ENCODE data around the gene SOX18. TPM values are rescaled to one million over a fixed set of nuclear protein-coding genes. Genes with fewer than 3 reads are reported as not detected.

SOX18 gene
- total RNA-seq, 1 donor: under 0.01 TPM

DNA sequence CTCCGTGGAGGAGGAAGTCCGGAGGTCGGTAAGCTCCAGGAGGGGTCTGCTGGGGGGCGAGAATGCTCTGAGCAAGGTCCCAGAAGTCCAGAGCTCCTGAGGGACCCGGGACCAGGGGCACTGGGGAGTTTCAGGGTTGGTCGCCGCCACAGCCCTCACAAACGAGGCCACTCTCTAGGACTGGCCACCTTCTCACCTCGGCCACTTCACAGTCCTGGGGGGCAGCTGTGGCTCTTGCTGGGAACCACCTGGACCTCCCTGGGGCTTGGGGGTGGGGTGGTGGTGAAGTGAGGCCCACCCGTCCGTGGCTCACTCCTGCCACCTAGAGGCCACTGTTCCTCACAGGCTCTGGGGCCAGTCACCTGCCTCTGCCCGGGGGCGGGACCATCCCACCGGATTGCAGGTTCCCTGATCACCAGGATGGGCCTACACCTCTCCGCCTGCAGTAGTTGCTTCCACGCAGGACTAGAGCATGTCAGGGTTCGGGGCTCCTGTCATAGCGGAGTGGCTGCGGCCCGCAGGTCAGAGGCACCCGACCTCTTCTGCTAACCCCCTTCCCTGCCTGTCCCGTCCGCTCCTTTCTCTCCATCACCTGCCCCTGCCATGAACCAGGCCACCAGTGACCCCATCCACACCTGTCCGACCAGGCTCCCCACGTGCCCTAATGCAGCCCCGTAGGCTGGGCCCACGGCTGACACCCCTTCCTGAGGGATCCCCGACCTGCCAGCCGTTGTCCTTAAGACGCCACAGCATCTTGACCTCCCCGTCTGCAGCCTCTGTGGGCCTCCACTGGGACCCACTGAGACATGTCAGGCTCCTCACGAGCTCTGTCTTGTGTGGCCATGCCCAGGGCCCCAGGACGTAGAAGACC, 8.4 kb upstream of the SOX18 start:
- Histone ChIP-seq H3K4me1 (ENCODE audit: insufficient read depth, low read length) (peaks cover 32% of the 10 kb centered on the region), H3K27me3 (ENCODE audit: insufficient read depth, low read length) (no peaks in the 10 kb centered on the region), H3K4me3 (ENCODE audit: insufficient read depth, low read length) (peak overlapping the region; percentile 22), H3K9me3 (ENCODE audit: low read depth, low read length) (no peaks in the 10 kb centered on the region), H3K79me2 (ENCODE audit: insufficient read depth, low read length) (no peaks in the 10 kb centered on the region), H2AFZ (ENCODE audit: low read length) (no peak overlapping the region), H3K36me3 (ENCODE audit: insufficient read depth, low read length) (no peaks in the 10 kb centered on the region), H4K20me1 (ENCODE audit: insufficient read depth, low read length) (peaks cover 3% of the 10 kb centered on the region), H3K27ac (ENCODE audit: low read depth, low read length) (no peak overlapping the region), H3K4me2 (ENCODE audit: insufficient read depth, low read length) (peak overlapping the region; percentile 50)
- TF ChIP-seq, protein P1, sequence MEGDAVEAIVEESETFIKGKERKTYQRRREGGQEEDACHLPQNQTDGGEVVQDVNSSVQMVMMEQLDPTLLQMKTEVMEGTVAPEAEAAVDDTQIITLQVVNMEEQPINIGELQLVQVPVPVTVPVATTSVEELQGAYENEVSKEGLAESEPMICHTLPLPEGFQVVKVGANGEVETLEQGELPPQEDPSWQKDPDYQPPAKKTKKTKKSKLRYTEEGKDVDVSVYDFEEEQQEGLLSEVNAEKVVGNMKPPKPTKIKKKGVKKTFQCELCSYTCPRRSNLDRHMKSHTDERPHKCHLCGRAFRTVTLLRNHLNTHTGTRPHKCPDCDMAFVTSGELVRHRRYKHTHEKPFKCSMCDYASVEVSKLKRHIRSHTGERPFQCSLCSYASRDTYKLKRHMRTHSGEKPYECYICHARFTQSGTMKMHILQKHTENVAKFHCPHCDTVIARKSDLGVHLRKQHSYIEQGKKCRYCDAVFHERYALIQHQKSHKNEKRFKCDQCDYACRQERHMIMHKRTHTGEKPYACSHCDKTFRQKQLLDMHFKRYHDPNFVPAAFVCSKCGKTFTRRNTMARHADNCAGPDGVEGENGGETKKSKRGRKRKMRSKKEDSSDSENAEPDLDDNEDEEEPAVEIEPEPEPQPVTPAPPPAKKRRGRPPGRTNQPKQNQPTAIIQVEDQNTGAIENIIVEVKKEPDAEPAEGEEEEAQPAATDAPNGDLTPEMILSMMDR (IDR thresholded peaks at IDR 0.05; ENCODE audit: extremely low read depth, low read depth, low read length): peak; percentile 83
- DNase-seq (ENCODE audit: insufficient read length, low spot score, missing footprints): peak; percentile 99

DNA sequence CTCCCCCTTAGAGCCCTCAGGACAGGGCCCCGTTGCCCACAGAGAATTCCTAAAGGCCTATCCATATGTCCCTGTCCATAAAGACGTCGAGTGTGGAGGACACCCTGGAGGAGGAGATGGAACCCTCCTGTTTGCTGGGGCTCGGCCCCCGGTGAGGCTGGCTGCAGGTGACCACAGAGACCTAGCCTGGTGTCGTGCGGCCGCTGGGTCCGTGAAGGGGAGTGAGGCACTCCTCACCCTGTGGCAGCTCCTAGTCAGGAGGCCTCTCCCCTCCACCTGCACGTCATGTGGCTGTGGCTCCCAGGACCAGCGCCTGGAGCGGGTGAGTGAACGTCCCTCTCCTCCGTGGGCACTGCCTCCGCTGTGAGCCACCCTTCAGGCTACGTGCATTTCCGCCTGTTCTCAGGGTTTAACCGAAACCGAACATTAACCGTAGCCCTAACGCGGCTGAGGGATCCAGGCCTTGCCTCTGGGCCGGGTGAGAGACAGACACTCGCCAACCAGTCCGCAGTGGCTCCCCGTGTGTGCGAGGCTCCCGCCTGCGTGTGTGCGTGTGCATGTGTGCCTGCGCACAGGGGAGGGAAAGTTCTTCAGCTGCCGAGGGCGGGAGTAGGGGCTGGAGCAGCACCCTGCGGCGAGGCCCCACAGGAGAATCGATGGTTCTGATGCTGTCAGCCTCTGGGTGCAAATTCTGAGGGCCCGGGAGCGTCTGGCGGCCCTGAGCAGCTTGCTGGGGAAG, 7.6 kb upstream of the SOX18 start:
- TF ChIP-seq, protein P1 (IDR thresholded peaks at IDR 0.05; ENCODE audit: extremely low read depth, low read depth, low read length): no peak
- no peak overlapping the region for H3K27ac ChIP-seq (ENCODE audit: low read depth, low read length)
- no peak for DNase-seq (ENCODE audit: insufficient read length, low spot score, missing footprints)
- no peaks in the 10 kb centered on the region for H3K36me3 ChIP-seq (ENCODE audit: insufficient read depth, low read length)
- no peaks in the 10 kb centered on the region for H3K27me3 ChIP-seq (ENCODE audit: insufficient read depth, low read length)
- H3K79me2 ChIP-seq (ENCODE audit: insufficient read depth, low read length): no peaks in the 10 kb centered on the region
- H3K4me1 ChIP-seq (ENCODE audit: insufficient read depth, low read length): peaks cover 27% of the 10 kb centered on the region
- H3K9me3 ChIP-seq (ENCODE audit: low read depth, low read length): no peaks in the 10 kb centered on the region
- no peak overlapping the region for H3K4me2 ChIP-seq (ENCODE audit: insufficient read depth, low read length)
- no peak overlapping the region for H3K4me3 ChIP-seq (ENCODE audit: insufficient read depth, low read length)
- H2AFZ ChIP-seq (ENCODE audit: low read length): no peak overlapping the region
- H4K20me1 ChIP-seq (ENCODE audit: insufficient read depth, low read length): peaks cover 3% of the 10 kb centered on the region

DNA sequence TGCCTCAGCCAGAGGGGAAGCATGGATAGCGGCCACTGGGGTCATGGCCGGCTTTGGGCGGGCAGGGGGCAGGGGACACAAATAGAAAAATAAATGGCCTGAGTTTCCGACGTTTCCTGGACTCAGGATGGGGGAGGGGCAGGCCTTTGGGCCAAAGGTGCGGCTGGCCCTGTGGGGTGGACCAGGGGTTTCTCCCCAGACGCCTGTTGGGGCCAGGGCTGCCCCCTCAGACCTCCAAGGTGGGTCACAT, 7.1 kb upstream of the SOX18 start:
- Histone ChIP-seq H3K36me3 (ENCODE audit: insufficient read depth, low read length) (no peaks in the 10 kb centered on the region), H3K9me3 (ENCODE audit: low read depth, low read length) (no peaks in the 10 kb centered on the region), H3K4me2 (ENCODE audit: insufficient read depth, low read length) (no peak overlapping the region), H3K27ac (ENCODE audit: low read depth, low read length) (no peak overlapping the region), H2AFZ (ENCODE audit: low read length) (no peak overlapping the region), H3K4me3 (ENCODE audit: insufficient read depth, low read length) (no peak overlapping the region), H4K20me1 (ENCODE audit: insufficient read depth, low read length) (peaks cover 3% of the 10 kb centered on the region), H3K79me2 (ENCODE audit: insufficient read depth, low read length) (no peaks in the 10 kb centered on the region), H3K27me3 (ENCODE audit: insufficient read depth, low read length) (no peaks in the 10 kb centered on the region), H3K4me1 (ENCODE audit: insufficient read depth, low read length) (peaks cover 27% of the 10 kb centered on the region)
- DNase-seq (ENCODE audit: insufficient read length, low spot score, missing footprints): no peak
- TF ChIP-seq, protein P1 (IDR thresholded peaks at IDR 0.05; ENCODE audit: extremely low read depth, low read depth, low read length): no peak
